Ectodermal cell (in vitro differentiated cells): ENCODE results near the gene KHDC3L.
"Not testable (repeated sequence)": the region's sequence is repeated elsewhere in the genome, so short reads cannot be mapped to it uniquely, and the experiment has no call there.

ENCODE experiments used
- H3K27ac ChIP-seq: 2 replicates; pipeline ENCODE4 v1.7.0; 2013; ENCODE audit warnings: mild to moderate bottlenecking, low read depth, low read length; ENCODE audit not compliant: insufficient read depth, poor library complexity, severe bottlenecking
- H3K27me3 ChIP-seq: 2 replicates; pipeline ENCODE4 v1.7.0; 2013; ENCODE audit warnings: mild to moderate bottlenecking, low read length; ENCODE audit not compliant: insufficient read depth, control insufficient read depth, poor library complexity, severe bottlenecking
- H3K36me3 ChIP-seq: one replicate; pipeline ENCODE4 v1.7.0; 2013; ENCODE audit warnings: low read length; ENCODE audit not compliant: control insufficient read depth, insufficient read depth
- H3K4me1 ChIP-seq: one replicate; pipeline ENCODE4 v1.7.0; 2013; ENCODE audit warnings: low read length; ENCODE audit not compliant: control insufficient read depth, insufficient read depth
- H3K4me3 ChIP-seq: 2 replicates; pipeline ENCODE4 v1.7.0; 2013; ENCODE audit warnings: low read depth, low read length, control low read depth; ENCODE audit not compliant: insufficient read depth
- H3K9me3 ChIP-seq: 2 replicates; pipeline ENCODE4 v1.7.0; 2013; ENCODE audit warnings: mild to moderate bottlenecking, low read length, moderate library complexity; ENCODE audit not compliant: control insufficient read depth
- WGBS, 2 experiments: methylation state at CpG; one replicate each; pipeline ENCODE4 v1.1.7; 2013; ENCODE audit warnings: missing lambda C conversion rate in 2 of 2; 5-methylcytosine and 5-hydroxymethylcytosine counted together

Gene KHDC3L

DNA sequence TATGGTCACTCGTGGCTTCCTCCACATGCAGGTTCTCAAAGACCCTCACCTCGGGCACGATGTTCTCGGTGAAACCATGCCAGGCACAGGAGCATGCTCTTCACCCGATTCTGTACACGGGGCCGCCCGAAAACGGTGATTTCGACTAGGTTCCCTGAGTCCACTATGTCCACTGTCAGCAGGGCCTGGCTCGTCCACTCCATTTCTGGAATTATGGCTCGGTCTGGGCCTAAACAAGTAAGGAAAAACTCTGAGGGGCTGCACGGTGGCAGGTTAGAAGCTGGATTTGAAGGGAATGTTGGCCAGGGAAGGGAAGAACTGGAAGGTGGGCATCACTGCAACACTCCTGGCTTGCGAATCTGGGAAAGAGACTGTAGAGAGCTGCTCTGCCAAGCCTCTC is 6.7 kb downstream of the KHDC3L start:
- 95% methylated on average over 14 of the region's 14 CpGs for WGBS, 2 experiments
- H3K9me3 ChIP-seq, result no peaks in the 10 kb centered on the region
- no peaks in the 10 kb centered on the region for H3K27me3 ChIP-seq
- H3K4me3 ChIP-seq, result no peak overlapping the region
- H3K4me1 ChIP-seq, result no peaks in the 10 kb centered on the region
- H3K27ac ChIP-seq, result no peak overlapping the region
- H3K36me3 ChIP-seq, result no peaks in the 10 kb centered on the region

DNA sequence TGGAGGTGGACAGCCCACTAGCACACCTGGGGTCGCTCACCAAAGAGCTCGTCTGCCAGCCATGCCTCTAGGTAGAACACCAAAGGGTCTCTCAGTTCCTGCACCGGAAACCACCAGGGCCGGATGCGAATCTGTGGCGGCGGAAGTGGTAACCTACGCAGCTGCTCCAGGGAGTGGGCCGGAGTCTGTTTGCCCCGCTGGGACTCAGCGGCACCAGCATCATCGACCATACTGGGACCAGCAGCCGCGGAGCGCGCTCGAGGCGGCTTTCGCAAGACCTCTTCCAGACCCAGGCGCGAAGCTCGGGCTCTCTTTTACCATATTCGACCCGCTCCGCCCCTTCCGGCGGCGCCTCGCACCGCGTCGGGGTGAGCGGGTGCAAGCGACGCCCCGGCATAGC is 7.1 kb downstream of the KHDC3L start, which contains the start of gene OOEP:
TSS of gene OOEP (minus strand) at position 335 of the 400 bp plus-strand sequence. CDS start at position 230, 105 bp downstream.
- Histone ChIP-seq H3K36me3 (no peaks in the 10 kb centered on the region), H3K27me3 (no peaks in the 10 kb centered on the region), H3K27ac (no peak within 1 kb of the TSS), H3K4me1 (no peaks in the 10 kb centered on the region), H3K9me3 (no peaks in the 10 kb centered on the region), H3K4me3 (no peak within 1 kb of the TSS)
- 96 to 97% methylated on average over 36 of the region's 36 CpGs for WGBS, 2 experiments

DNA sequence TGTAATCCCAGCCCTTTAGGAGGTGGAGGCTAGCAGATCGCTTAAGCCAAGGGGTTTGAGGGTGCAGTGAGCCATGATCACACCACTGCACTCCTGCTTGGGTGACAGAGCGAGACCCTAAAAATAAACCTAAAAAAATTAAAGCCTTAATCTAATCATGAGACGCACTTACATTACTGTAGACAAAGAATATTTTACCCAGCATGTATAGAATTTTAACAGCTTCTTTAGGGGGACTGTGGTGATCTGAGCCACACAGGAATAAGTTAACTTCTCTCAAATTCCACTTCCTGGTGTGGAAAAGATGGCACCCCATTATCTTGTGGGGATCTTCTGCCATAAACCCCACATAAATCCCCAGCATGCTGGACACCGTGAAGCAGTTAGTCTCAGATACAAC is 9.5 kb downstream of the KHDC3L start:
- H3K4me3 ChIP-seq, result no peak overlapping the region
- H3K9me3 ChIP-seq, result no peaks in the 10 kb centered on the region
- H3K27me3 ChIP-seq, result no peaks in the 10 kb centered on the region
- no peaks in the 10 kb centered on the region for H3K4me1 ChIP-seq
- H3K36me3 ChIP-seq, result no peaks in the 10 kb centered on the region
- WGBS, 2 experiments, result 90 to 93% methylated on average over 4 of the region's 4 CpGs
- no peak overlapping the region for H3K27ac ChIP-seq

DNA sequence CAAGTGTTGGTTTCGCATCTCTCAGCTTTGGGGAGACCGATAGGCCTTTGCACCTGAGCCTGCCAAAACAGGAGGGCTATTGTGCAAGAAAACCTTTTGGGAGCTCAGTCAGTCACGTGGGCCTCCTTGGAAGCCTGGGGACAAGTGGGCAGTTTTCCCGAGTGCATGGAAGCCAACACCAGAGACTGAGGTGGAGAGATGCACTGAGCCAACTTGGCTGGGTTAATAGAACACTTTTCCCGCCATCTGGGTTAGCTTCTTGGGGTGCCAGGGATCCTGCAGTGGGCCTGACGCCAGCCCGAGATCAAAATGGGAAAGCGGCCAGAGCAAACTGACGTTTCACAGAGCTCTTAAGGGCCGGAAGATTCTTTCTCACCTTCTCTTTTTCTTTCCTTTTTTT is 10.1 kb downstream of the KHDC3L start:
- H3K27me3 ChIP-seq, result no peaks in the 10 kb centered on the region
- H3K4me1 ChIP-seq, result no peaks in the 10 kb centered on the region
- H3K9me3 ChIP-seq, result no peaks in the 10 kb centered on the region
- H3K36me3 ChIP-seq, result no peaks in the 10 kb centered on the region
- WGBS, 2 experiments, result 92 to 94% methylated on average over 10 of the region's 10 CpGs
- H3K4me3 ChIP-seq, result no peak overlapping the region
- no peak overlapping the region for H3K27ac ChIP-seq

DNA sequence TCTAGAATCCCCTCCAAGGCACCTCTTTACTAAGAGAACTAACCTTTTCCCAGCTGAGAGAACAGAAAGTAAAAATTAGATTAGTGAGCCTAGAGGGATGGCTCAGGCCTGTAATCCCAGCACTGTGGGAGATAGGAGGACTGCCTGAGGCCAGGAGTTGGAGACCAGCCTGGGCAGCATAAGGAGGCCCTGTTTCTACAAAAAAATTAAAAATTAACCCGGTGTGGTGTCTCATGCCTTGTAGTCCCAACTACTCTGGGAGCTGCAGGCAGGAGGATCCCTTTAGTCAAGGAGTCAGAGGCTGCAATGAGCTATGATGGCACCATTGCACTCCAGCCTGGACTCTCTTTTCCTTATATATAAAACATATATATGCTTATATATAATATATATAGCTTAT is 12.8 kb downstream of the KHDC3L start:
- H3K4me1 ChIP-seq, result no peaks in the 10 kb centered on the region
- no peaks in the 10 kb centered on the region for H3K27me3 ChIP-seq
- H3K27ac ChIP-seq, result no peak overlapping the region
- H3K36me3 ChIP-seq, result no peaks in the 10 kb centered on the region
- no peak overlapping the region for H3K4me3 ChIP-seq
- 94 to 96% methylated on average over 1 of the region's 1 CpG for WGBS, 2 experiments
- H3K9me3 ChIP-seq, result no peaks in the 10 kb centered on the region

DNA sequence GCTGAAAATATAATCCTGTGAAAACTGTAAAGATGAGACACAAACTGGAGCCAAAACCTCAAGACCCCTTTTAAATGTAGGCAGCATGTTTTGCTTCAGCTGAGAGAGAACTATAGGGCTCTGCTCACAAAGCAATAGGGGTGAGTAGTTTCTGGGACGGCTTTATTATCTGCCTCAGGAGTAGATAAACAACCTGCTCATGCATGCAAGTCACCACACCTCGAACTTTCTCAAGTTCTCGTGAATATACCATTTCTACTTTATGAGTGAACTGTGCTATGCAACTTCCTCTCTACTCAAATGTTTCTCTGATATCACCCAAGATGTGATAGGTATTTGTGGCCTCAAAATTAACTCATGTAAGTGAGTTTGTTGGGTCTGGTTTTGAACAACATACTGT is 14.8 kb downstream of the KHDC3L start:
- WGBS, 2 experiments, result 91 to 92% methylated on average over 3 of the region's 3 CpGs
- no peaks in the 10 kb centered on the region for H3K4me1 ChIP-seq

DNA sequence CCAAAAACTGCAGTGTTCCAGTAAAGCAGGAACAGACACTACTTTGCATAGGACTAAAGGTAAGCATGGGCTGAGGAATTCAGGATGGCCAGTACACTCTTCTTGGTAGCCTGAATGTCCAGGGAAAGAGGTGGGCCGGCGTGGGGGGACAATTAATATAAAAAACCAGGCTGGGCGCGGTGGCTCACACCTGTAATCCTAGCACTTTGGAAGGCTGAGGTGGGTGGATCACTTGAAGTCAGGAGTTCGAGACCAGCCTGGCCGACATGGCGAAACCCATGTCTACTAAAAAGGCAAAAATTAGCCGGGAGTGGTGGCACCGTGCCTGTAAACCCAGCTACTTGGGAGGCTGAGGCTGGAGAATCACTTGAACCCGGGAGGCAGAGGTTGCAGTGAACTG is 19.1 kb downstream of the KHDC3L start:
- H3K27ac ChIP-seq, H3K4me3 ChIP-seq, H3K4me1 ChIP-seq, H3K9me3 ChIP-seq, H3K36me3 ChIP-seq, H3K27me3 ChIP-seq: not testable (repeated sequence)
- WGBS, 2 experiments, result 91 to 94% methylated on average over 10 of the region's 10 CpGs

More for the DNA sequence above, 14.8 kb downstream of the KHDC3L start:
- Histone ChIP-seq H3K4me3 (no peak overlapping the region), H3K36me3 (no peaks in the 10 kb centered on the region), H3K27me3 (no peaks in the 10 kb centered on the region), H3K27ac (no peak overlapping the region), H3K9me3 (no peaks in the 10 kb centered on the region)

DNA sequence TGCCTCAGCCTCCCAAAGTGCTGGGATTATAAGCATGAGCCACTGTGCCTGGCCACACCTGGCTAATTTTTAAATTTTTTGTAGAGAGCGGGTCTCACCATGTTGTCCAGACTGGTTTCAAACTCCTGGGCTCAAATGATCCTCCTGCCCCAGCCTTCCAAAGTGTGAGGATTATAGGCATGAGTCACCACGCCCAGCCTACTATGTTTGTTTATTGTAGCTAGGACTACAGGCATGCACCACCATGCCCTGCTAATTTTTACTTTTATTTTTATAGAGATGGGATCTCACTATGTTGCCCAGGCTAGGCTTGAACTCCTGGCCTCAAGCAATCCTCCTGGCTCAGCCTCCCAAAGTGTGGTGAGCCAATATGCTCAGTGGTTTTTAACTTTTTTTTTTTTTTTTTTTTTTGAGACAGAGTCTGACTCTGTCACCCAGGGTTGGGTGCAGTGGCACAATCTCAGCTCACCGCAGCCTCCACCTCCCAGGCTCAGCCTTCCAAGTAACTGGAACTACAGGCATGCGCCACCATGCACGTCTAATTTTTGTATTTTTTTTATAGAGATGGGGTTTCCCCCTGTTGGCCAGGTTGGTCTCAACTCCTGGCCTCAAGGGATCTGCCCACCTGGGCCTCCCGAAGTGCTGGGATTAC is 20.1 kb downstream of the KHDC3L start:
- WGBS, 2 experiments, result 94 to 95% methylated on average over 6 of the region's 6 CpGs
- H3K9me3 ChIP-seq, result no peaks in the 10 kb centered on the region
- no peaks in the 10 kb centered on the region for H3K36me3 ChIP-seq
- no peaks in the 10 kb centered on the region for H3K4me1 ChIP-seq
- no peaks in the 10 kb centered on the region for H3K27me3 ChIP-seq
- no peak overlapping the region for H3K4me3 ChIP-seq
- no peak overlapping the region for H3K27ac ChIP-seq

DNA sequence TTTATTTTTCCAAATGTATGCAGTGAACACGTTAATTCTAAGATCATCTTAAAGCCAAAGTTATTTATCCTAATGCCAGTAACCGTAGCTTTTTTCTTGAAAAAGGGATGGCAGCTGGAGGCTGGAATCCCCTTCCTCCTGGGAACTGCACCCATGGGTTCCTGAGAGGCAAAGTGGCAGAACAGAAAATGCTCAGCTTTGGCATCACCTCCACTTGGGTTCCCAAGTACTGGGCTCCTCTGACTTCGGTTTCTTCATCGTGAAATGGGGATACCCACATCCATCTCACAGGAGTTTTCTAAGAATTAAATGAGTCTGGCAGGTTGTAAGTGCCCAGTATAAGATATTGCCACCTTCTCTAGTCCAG is 26.0 kb downstream of the KHDC3L start:
- Histone ChIP-seq H3K4me3 (peak overlapping the region; percentile 57), H3K9me3 (no peaks in the 10 kb centered on the region), H3K36me3 (no peaks in the 10 kb centered on the region), H3K27ac (no peak overlapping the region), H3K4me1 (no peaks in the 10 kb centered on the region), H3K27me3 (peaks cover 4% of the 10 kb centered on the region)
- WGBS, 2 experiments, result 52 to 57% methylated on average over 4 of the region's 4 CpGs

DNA sequence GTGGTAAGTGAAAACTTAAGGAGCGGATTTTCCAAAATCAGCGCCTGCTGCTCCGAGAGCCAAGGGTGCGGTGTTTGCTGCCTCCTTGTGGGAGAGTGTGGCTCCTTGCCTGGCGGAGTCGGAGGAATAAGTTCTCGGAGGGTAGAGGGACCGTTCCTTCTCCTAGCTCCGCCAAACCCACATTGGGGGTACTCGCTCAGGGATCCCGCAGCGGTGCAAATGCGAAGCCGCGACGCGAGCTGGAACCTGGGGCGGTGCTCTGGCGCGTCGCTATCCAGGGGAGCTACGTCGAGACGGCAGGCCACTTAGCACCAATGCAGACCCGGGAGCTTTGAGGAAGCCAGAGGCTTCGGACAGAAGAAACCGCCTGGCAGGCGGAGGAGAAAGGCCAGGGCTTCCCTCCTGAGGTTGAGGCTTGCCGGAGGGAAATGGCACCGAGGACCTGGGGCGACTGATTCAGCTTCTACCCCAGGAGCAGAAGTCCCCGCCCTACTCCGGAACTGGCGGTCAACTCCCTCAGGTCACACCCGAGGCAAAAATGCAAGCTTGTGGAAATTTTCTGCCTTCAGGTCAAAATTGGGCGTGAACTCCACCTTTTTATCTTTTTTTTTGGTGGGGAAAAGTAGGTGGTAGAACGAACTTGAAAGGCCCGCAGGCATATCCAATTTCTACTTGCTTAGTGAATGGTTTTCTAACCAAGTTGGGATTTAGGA is 26.5 kb downstream of the KHDC3L start:
- Histone ChIP-seq H3K4me3 (peak overlapping the region; percentile 57), H3K9me3 (no peaks in the 10 kb centered on the region), H3K27ac (no peak overlapping the region), H3K27me3 (peaks cover 4% of the 10 kb centered on the region), H3K36me3 (no peaks in the 10 kb centered on the region), H3K4me1 (no peaks in the 10 kb centered on the region)
- WGBS, 2 experiments, result 3 to 5% methylated on average over 38 of the region's 38 CpGs
